Ovary (tissue), 9 donors: ENCODE data around the gene ARGLU1. TPM values are rescaled to one million over a fixed set of nuclear protein-coding genes. Genes with fewer than 3 reads are reported as not detected.

ENCODE experiments used
- DNase-seq, 5 donors: peaks; one replicate each; pipeline ENCODE4 v3.0.0-alpha.2; 2019 to 2020
- H3K27ac ChIP-seq, 2 donors: fragments of 200-600 bp; one replicate each; pipeline versions ENCODE4 v1.5.1 to v1.8.0; 2019 to 2022
- H3K27me3 ChIP-seq: fragments of 200-600 bp; one replicate; pipeline ENCODE4 v1.8.0; 2022
- H3K36me3 ChIP-seq: fragments of 200-600 bp; sonication (generic); one replicate; pipeline ENCODE4 v1.5.1; 2019
- H3K4me1 ChIP-seq: one replicate; pipeline ENCODE4 v1.8.1; 2013; ENCODE audit warnings: mild to moderate bottlenecking, moderate library complexity; ENCODE audit not compliant: insufficient read depth
- H3K4me3 ChIP-seq: fragments of 200-600 bp; sonication (generic); one replicate; pipeline ENCODE4 v1.5.1; 2017
- H3K9me3 ChIP-seq, 2 donors: fragments of 200-600 bp in 1 of 2; sonication (generic) in 1 of 2; one replicate each; pipeline versions ENCODE4 v1.5.1 to v1.8.1; 2013 to 2019; ENCODE audit warnings: mild to moderate bottlenecking in 1 of 2, moderate library complexity in 1 of 2
- CTCF ChIP-seq, 3 donors: fragments of 450-650 bp in 2 of 3; fragments of 200-600 bp in 1 of 3; IDR thresholded peaks; one replicate each; pipeline versions ENCODE4 v1.5.1 to v1.8.0; 2016 to 2022; ENCODE audit warnings: antibody characterized with exemption in 3 of 3, mild to moderate bottlenecking in 1 of 3
- EP300 ChIP-seq: sonication (generic); formaldehyde crosslinking; IDR thresholded peaks from one replicate; pipeline ENCODE4 v1.6.1; 2017; ENCODE audit warnings: antibody characterized with exemption
- POLR2A ChIP-seq: fragments of 450-650 bp; IDR thresholded peaks from one replicate; pipeline ENCODE4 v1.6.1; 2017; ENCODE audit warnings: antibody characterized with exemption, mild to moderate bottlenecking, moderate library complexity
- WGBS, 3 donors: extraction: QIAGEN DNeasy Blood & Tissue Kit in 1 of 3; methylation state at CpG; one replicate each; pipeline versions ENCODE4 v1.1.5 to v1.1.7; 2013 to 2017; 5-methylcytosine and 5-hydroxymethylcytosine counted together
- intact Hi-C, 4 donors: fragments of 100-400 bp; cut with DNase I; formaldehyde crosslinking; loops; one replicate each; pipeline versions ENCODE4 v1.11.0 to v1.15.1; 2022 to 2023
- polyA plus RNA-seq, 2 donors: library from polyadenylated mRNA; stranded (reverse); fragments of 200-250 nt in 1 of 2; fragments of 350-450 nt in 1 of 2; fragmentation: Illumina TruSeq in 1 of 2; extraction: RNeasy Lipid Tissue Mini Kit (QIAGEN cat#74804) in 1 of 2; gene quantifications; one replicate each; pipeline ENCODE4 v1.2.3, GENCODE V29; 2013 to 2014
- total RNA-seq, 7 donors: library from RNA; depleted of rRNA in 2 of 7; stranded (reverse); fragments of >200 nt in 2 of 7; fragmentation: NEBNext Ultra II Directional in 3 of 7; extraction: Animal tissue kit (Norgen Biotek cat#: 25700) in 3 of 7; gene quantifications; one replicate each; pipeline versions ENCODE4 v1.1.0 to v1.2.4, GENCODE V29; 2016 to 2023
- donor health status: DM: no; HTN: no; CAD: no; lungs with moderate emphysema.
- donor health status: DM: no; HTN: no; CAD: no.
- donor health status: Bipolar disorder and iron deficiency.
- donor health status: DM: yes; HTN: yes; CAD: no.
- donor health status: DM: no; HTN: no; CAD: no.
- donor health status: DM: yes; HTN: yes; CAD: no.

Gene ARGLU1
- total and polyA plus RNA-seq, 9 donors, result 72.5 to 136 (median 76.8) TPM

- 64 to 70% (median 68%) methylated on average over 6 of the region's 6 CpGs for WGBS, 3 donors
- no peaks in the 10 kb centered on the region for H3K9me3 ChIP-seq
- H3K27me3 ChIP-seq, result no peaks in the 10 kb centered on the region
- no peaks in the 10 kb centered on the region for H3K36me3 ChIP-seq
- H3K27ac ChIP-seq, result no peak overlapping the region
- no peaks in the 10 kb centered on the region for H3K4me1 ChIP-seq
- no peak overlapping the region for H3K4me3 ChIP-seq
- no peak for DNase-seq
- intact Hi-C loops, result no loop called here
- TF ChIP-seq CTCF (IDR thresholded peaks at IDR 0.05) (no peak), EP300 (no peak), POLR2A (no peak)
Observed at GRCh38 chr13:106496072-106496997, 71.6 kb downstream of the ARGLU1 start.

GRCh38 chr13:106494936-106495335, 73.0 kb downstream of the ARGLU1 start:
- no peak for DNase-seq
- Histone ChIP-seq H3K4me1 (no peaks in the 10 kb centered on the region), H3K4me3 (no peak overlapping the region), H3K9me3 (no peaks in the 10 kb centered on the region), H3K27me3 (no peaks in the 10 kb centered on the region), H3K36me3 (no peaks in the 10 kb centered on the region), H3K27ac (no peak overlapping the region)
- WGBS, 3 donors, result 92 to 98% (median 95%) methylated on average over 3 of the region's 3 CpGs
- TF ChIP-seq EP300 (no peak), POLR2A (no peak), CTCF (IDR thresholded peaks at IDR 0.05) (no peak)
- intact Hi-C loops, result no loop called here

GRCh38 chr13:106494506-106494905, 73.4 kb downstream of the ARGLU1 start:
- TF ChIP-seq CTCF (IDR thresholded peaks at IDR 0.05) (no peak), POLR2A (no peak), EP300 (no peak)
- H3K9me3 ChIP-seq, result no peaks in the 10 kb centered on the region
- H3K4me1 ChIP-seq, result no peaks in the 10 kb centered on the region
- intact Hi-C loops, result no loop called here
- no peaks in the 10 kb centered on the region for H3K36me3 ChIP-seq
- no peaks in the 10 kb centered on the region for H3K27me3 ChIP-seq
- DNase-seq, result no peak
- H3K4me3 ChIP-seq, result no peak overlapping the region
- H3K27ac ChIP-seq, result no peak overlapping the region

GRCh38 chr13:106493533-106494220, 74.3 kb downstream of the ARGLU1 start:
- no peaks in the 10 kb centered on the region for H3K4me1 ChIP-seq

More at GRCh38 chr13:106493533-106494220, 74.3 kb downstream of the ARGLU1 start:
- intact Hi-C loops, result no loop called here
- no peak for TF ChIP-seq POLR2A
- no peak for TF ChIP-seq EP300
- TF ChIP-seq CTCF (IDR thresholded peaks at IDR 0.05), result no peak
- H3K9me3 ChIP-seq, result no peaks in the 10 kb centered on the region
- H3K36me3 ChIP-seq, result no peaks in the 10 kb centered on the region
- H3K4me3 ChIP-seq, result no peak overlapping the region
- H3K27me3 ChIP-seq, result no peaks in the 10 kb centered on the region
- DNase-seq, result no peak
- WGBS, 3 donors, result 85 to 94% (median 93%) methylated on average over 17 of the region's 17 CpGs
- no peak overlapping the region for H3K27ac ChIP-seq
